BJ (cell line): ENCODE results near the gene KIF1B. TPM values are rescaled to one million over a fixed set of nuclear protein-coding genes. Genes with fewer than 3 reads are reported as not detected.
"Not testable (repeated sequence)": the region's sequence is repeated elsewhere in the genome, so short reads cannot be mapped to it uniquely, and the experiment has no call there.

ENCODE experiments used
- CTCF ChIA-PET: fragments of 350-600 bp; formaldehyde crosslinking; extraction: SDS; loops from one replicate; lab custom pipeline; 2021; ENCODE audit warnings: antibody characterized with exemption, inconsistent platforms; lab: Yijun Ruan, JAX
- POLR2A ChIA-PET: fragments of 300-600 bp; sonication (Branson Sonifier 250); formaldehyde crosslinking; extraction: SDS; loops from one replicate; lab custom pipeline; 2021; ENCODE audit warnings: antibody characterized with exemption; lab: Charles Lee
- DNase-seq: peaks from one replicate; pipeline ENCODE4 v3.0.0-alpha.2; 2011; ENCODE audit warnings: low read depth
- H3K27me3 ChIP-seq: 2 replicates; pipeline ENCODE4 v1.6.0; 2011; ENCODE audit warnings: low read length; ENCODE audit not compliant: control insufficient read depth, insufficient read depth
- H3K36me3 ChIP-seq: 2 replicates; pipeline ENCODE4 v1.5.1; 2011; ENCODE audit warnings: low read length; ENCODE audit not compliant: control insufficient read depth, insufficient read depth
- H3K4me3 ChIP-seq: 2 replicates; pipeline ENCODE4 v1.5.1; 2011; ENCODE audit warnings: low read depth, mild to moderate bottlenecking, control low read depth, low read length
- polyA plus RNA-seq: library from polyadenylated mRNA; depleted of rRNA; stranded (reverse); fragments of >200 nt; gene quantifications from 2 replicates; pipeline ENCODE4 v1.2.3, GENCODE V29; 2011
- TF ChIP-seq, protein P1 (sequence below): IDR thresholded peaks from 2 replicates; pipeline ENCODE4 v1.5.1; 2011; ENCODE audit warnings: low read depth, mild to moderate bottlenecking, control low read depth, inconsistent platforms, low read length, moderate library complexity; ENCODE audit not compliant: insufficient read depth

KIF1B gene
- polyA plus RNA-seq, 1 experiment: 11.8 TPM

DNA sequence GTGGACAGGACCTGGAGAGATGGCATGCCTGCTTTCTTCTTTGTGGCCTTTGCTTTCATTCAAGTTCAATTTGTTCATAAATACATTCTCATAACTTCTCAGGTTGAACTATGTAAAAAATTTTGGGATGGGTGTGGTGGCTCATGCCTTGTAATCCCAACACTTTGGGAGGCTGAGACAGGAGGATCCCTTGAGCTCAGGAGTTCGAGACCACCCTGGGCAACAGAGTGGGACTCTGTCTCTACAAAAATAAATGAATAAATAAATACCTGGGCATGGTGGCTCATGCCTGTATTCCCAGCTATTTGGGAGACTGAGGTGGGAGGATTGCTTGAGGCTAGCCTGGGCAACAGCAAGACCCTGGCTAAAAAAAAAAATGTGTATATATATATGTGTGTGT lies 2.1 kb downstream of the KIF1B start:
- CTCF ChIA-PET: interaction anchor here (1.4 kb wide), 1 partner anchor 38 kb away, joined by 3 read pairs; no protein-coding TSS in a partner anchor

GRCh38 chr1:10213186-10213705 lies 2.9 kb downstream of the KIF1B start:
- ChIA-PET CTCF (interaction anchor here (0.9 to 1.0 kb wide), 2 partner anchors 135 to 217 kb away, joined by 3 to 5 read pairs; partner anchors contain the start of gene CENPS), POLR2A (no interaction called here)
- Histone ChIP-seq H3K36me3 (no peaks in the 10 kb centered on the region), H3K4me3 (no peak overlapping the region), H3K27me3 (no peaks in the 10 kb centered on the region)
- no peak for DNase-seq
- TF ChIP-seq, protein P1, sequence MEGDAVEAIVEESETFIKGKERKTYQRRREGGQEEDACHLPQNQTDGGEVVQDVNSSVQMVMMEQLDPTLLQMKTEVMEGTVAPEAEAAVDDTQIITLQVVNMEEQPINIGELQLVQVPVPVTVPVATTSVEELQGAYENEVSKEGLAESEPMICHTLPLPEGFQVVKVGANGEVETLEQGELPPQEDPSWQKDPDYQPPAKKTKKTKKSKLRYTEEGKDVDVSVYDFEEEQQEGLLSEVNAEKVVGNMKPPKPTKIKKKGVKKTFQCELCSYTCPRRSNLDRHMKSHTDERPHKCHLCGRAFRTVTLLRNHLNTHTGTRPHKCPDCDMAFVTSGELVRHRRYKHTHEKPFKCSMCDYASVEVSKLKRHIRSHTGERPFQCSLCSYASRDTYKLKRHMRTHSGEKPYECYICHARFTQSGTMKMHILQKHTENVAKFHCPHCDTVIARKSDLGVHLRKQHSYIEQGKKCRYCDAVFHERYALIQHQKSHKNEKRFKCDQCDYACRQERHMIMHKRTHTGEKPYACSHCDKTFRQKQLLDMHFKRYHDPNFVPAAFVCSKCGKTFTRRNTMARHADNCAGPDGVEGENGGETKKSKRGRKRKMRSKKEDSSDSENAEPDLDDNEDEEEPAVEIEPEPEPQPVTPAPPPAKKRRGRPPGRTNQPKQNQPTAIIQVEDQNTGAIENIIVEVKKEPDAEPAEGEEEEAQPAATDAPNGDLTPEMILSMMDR: no peak

More for the DNA sequence above, 2.1 kb downstream of the KIF1B start:
- POLR2A ChIA-PET: no interaction called here
- Histone ChIP-seq H3K27me3 (no peaks in the 10 kb centered on the region), H3K4me3 (peak overlapping the region; percentile 76), H3K36me3 (no peaks in the 10 kb centered on the region)
- TF ChIP-seq, protein P1: no peak
- no peak for DNase-seq

DNA sequence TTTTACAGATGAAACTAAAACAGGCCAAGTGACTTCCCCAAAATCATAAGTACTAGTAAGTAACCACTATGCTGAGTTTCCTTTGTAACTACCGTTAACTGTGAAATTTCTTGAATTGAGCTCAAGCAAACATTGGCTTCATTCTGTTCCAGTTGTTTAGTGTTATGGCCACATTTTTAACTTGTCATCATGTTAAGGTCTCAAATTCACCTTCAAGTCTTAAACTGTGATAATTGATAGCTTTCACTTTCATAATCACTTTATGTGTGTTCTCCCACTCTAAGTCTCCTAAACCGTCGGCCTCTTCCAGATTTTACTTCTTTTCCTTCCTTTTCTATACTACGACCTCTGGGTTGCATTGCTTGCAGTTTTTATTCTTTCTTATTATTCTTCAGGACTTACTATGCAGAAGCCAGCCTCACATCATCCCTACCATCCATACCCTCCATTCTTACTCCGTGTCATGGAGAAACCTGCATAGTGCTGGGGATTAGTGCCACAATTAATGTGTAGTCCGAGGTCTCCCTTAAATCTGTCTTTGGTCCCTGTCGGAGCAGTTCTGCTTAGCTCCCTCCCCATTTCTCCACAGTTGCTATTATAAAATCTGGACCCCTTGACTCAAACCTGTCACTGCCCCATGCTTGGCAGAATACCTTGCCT lies 5.8 kb downstream of the KIF1B start:
- Histone ChIP-seq H3K27me3 (no peaks in the 10 kb centered on the region), H3K36me3 (no peaks in the 10 kb centered on the region), H3K4me3 (no peak overlapping the region)
- POLR2A ChIA-PET: no interaction called here
- no peak for DNase-seq
- TF ChIP-seq, protein P1: no peak
- CTCF ChIA-PET: interaction anchor here (0.6 kb wide), 1 partner anchor 933 kb away, joined by 3 read pairs; no protein-coding TSS in a partner anchor

- TF ChIP-seq, protein P1: no peak
- POLR2A ChIA-PET: interaction anchor here (0.6 kb wide), 1 partner anchor 11 kb away, joined by 3 read pairs; no protein-coding TSS in a partner anchor
- H3K36me3 ChIP-seq: no peaks in the 10 kb centered on the region
- H3K27me3 ChIP-seq: no peaks in the 10 kb centered on the region
- H3K4me3 ChIP-seq: no peak overlapping the region
- DNase-seq: no peak
- CTCF ChIA-PET: interaction anchor here (1.0 kb wide), 2 partner anchors 10 to 118 kb away, joined by 3 read pairs; no protein-coding TSS in a partner anchor
Observed at GRCh38 chr1:10217748-10218441, 7.5 kb downstream of the KIF1B start.

DNA sequence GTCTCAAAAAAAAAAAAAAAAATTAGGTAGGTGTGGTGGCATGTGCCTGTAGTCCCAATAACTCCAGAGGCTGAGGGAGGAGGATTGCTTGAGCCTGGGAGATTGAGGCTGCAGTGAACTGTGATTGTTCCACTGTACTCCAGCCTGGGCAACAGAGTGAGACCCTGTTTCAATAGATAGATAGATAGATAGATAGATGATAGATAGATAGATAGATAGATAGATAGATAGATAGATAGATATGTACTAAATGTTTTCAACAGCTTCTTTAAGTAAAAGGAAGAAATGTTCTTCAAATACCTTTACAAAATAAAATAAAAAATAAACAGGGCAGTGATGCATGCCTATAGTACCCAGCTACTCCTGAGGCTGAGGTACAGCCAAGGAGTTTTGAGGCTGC lies 9.8 kb downstream of the KIF1B start:
- ChIA-PET CTCF (interaction anchor here (1.8 kb wide), 1 partner anchor 10 kb away, joined by 6 read pairs; the partner anchor contains the start of gene KIF1B), POLR2A (no interaction called here)
- Histone ChIP-seq H3K4me3 (no peak overlapping the region), H3K27me3 (no peaks in the 10 kb centered on the region), H3K36me3 (peaks cover 1% of the 10 kb centered on the region; the same call in 1 of the 2 replicates)
- DNase-seq: no peak
- TF ChIP-seq, protein P1: no peak

- H3K27me3 ChIP-seq, H3K4me3 ChIP-seq, DNase-seq, H3K36me3 ChIP-seq: not testable (repeated sequence)
- ChIA-PET POLR2A (interaction anchor here (0.6 kb wide), 1 partner anchor 216 kb away, joined by 6 read pairs; no protein-coding TSS in a partner anchor), CTCF (interaction anchor here (1.8 kb wide), 1 partner anchor 11 kb away, joined by 6 read pairs; the partner anchor contains the start of gene KIF1B)
Observed at GRCh38 chr1:10220657-10221056, 10.3 kb downstream of the KIF1B start.
